HG03108 (cell line): ENCODE data around the gene ACD.

ENCODE experiments used
- ATAC-seq: cut with Tn5 transposase; IDR thresholded peaks from one replicate; pipeline ENCODE4 v1.9.1; 2021; ENCODE audit warnings: moderate library complexity; ENCODE audit not compliant: unreplicated experiment

Gene ACD

GRCh38 chr16:67648088-67648763, 11.8 kb downstream of the ACD start:
- no peak for ATAC-seq

GRCh38 chr16:67647681-67648080, 12.4 kb downstream of the ACD start:
- ATAC-seq, result no peak

DNA sequence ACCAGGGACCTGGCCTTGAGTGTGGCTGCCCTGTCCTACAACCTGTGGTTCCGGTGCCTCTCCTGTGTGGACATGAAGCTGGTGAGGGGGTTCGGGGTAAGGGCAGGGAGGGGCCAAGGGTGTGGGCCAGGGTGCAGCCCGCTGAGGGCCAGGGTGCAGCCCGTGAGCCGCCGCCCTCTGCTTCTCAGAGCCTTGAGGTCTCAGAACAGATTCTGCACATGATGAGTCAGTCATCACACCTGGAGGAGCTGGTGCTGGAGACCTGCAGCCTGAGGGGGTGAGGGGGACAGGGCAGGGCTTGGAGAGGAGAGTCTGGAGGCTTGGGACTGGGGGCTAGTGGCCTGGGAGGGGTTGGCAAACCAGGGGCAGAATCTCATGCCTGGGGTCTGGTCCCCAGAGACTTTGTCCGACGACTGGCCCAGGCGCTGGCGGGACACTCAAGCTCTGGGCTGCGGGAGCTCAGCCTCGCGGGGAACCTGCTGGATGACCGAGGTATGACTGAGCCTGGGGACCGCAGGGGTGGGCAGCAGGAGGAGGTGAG, 12.9 kb downstream of the ACD start:
- ATAC-seq, result no peak

GRCh38 chr16:67645397-67646121, 14.5 kb downstream of the ACD start:
- no peak for ATAC-seq

- ATAC-seq, result no peak
Measured at GRCh38 chr16:67644038-67644437, 16.0 kb downstream of the ACD start.

DNA sequence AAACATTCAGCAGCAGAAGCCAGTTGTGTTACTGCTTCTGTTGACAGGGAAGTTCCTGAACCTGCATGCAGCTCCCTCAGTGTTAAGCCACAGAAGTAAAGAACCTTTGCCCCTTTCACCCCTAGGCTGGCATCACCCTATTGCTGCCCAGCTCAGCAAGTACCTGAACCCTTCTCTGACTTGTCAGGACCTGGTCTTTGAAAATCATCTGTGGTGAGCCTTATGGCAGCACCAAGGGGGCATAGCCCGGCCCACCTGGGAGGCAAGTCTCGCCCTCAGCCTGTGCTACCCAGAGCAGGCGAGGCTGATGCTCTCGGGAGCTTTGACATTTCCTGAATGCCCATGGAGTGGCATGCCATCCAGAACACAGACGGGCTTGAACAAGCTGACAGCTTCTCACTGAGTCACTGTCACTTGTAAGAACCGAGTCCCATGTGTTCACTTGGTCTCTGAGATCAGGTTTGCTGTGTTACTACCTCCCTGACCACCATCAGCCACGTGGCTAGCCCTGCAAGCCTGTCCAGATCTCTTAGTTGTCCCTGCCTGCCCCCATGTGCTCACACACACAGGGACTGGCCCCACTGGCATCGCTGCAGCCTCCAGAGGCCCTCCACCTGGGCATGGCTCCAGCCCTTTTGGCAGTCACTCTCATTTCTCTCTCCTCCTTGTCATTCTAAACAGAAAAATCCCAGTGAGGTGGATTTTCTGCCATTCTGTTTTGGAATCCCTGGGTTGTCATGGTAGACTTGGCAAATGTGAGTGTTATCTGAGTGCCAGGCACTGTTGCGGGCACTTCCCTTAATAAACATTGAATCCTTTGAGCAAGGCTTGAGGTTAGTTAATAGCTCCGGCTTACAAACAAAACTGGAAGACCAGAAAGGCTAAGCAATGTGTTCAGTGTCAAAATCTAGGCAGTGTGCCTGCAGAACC, 18.0 kb downstream of the ACD start:
- no peak for ATAC-seq

DNA sequence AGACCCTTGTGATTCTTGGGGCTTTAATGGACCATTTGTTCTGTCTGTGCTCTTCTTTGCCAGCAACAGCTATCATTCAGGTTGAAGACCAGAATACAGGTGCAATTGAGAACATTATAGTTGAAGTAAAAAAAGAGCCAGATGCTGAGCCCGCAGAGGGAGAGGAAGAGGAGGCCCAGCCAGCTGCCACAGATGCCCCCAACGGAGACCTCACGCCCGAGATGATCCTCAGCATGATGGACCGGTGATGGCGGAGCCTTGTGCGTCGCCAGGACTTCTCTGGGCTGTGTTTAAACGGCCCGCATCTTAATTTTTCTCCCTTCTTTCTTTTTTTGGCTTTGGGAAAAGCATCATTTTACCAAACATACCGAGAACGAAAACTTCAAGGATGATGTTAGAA, 22.4 kb downstream of the ACD start:
- no peak for ATAC-seq

GRCh38 chr16:67636713-67637112, 23.3 kb downstream of the ACD start:
- ATAC-seq, result no peak

DNA sequence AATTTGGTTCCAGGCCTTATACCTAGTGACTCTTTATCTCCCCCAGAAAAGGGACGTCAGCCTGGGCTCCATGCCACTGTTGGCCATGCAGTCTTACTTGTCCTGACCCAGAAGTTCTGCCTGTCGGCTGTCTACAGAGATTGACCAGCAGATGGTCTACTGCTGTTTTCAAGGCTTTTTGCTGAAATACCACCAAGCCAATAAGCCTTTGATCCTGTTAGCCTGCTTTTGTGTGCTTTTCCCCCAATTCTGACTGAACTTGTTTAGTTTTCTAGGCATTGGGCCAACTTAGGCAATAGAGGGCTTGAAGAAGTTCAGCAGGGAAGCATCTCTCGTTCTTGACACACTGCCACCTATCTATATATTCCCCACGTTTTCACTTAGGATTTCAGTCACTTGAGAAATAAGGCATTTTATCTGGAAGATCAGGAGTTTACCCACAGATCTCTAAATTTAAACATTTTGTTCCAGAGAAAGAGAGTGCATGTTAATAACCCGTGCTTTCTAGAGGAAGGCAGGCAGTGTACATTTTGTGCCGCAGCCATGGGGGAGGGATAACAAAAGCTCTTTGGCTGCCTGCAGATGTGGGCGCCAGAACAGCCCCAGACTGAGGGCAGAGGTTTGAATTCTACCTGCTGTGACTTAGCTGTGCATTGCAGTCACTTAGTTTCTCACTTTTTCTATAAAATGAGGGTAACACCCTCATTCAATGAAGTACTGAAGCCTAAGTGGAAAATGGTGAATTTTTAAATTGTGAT, 27.5 kb downstream of the ACD start:
- ATAC-seq, result no peak

DNA sequence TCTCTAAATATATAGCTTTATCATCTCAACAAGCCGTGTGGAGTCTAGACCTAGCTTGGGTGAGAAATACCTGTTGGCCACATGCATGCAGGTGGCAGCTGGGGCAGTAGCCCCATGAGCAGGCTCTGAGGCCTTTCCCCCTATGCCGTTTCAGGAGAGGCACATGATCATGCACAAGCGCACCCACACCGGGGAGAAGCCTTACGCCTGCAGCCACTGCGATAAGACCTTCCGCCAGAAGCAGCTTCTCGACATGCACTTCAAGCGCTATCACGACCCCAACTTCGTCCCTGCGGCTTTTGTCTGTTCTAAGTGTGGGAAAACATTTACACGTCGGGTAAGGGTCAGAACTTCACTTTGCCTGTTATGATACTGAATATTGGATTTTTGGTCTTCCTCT, 31.8 kb downstream of the ACD start:
- no peak for ATAC-seq

GRCh38 chr16:67613808-67614207, 46.3 kb downstream of the ACD start:
- no peak for ATAC-seq

DNA sequence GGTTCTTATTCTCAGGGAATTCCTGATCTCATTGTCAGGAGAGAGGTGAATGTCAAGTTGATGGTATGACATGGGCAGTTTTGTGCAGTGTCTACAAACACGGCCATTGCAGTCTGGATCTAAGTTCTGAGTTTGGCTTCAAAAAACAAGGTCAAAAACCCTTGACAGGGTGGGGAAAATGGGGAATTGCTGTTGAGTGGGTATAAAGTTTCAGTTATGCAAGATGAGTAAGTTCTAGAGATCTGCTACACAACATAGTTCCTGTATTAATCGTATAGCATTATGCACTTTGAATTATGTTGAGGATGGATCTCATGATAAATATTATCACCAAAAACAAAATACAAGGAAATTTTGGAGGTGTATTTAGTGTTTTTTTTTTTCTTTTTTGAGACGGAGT, 51.7 kb downstream of the ACD start:
- ATAC-seq, result no peak
